ENCODE results near the gene PTPRN. TPM values are rescaled to one million over a fixed set of nuclear protein-coding genes. Genes with fewer than 3 reads are reported as not detected.

Gene PTPRN
- polyA plus RNA-seq, 2 of the 4 experiments (the other 2 are of a cell fraction): 0.44 to 1.1 TPM

- TF ChIP-seq REST (IDR thresholded peaks at IDR 0.05): no peak
- no peak for TF ChIP-seq ZSCAN20 (CRISPR knock-in tag; IDR thresholded peaks at IDR 0.05)
- TF ChIP-seq FOSB (CRISPR knock-in tag; IDR thresholded peaks at IDR 0.05): no peak
- TF ChIP-seq CTCF (IDR thresholded peaks at IDR 0.05): peak; percentile 86
- TF ChIP-seq NFE2L2 (conservative IDR thresholded peaks at IDR 0.05; ENCODE audit: low read length): no peak
- no peak for TF ChIP-seq PBX3 (IDR thresholded peaks at IDR 0.05)
- no peak for TF ChIP-seq HOXB13 (CRISPR knock-in tag; IDR thresholded peaks at IDR 0.05; ENCODE audit: low read depth)
- TF ChIP-seq SREBF2 (IDR thresholded peaks at IDR 0.05): no peak
- TF ChIP-seq MAFK (IDR thresholded peaks at IDR 0.05; ENCODE audit: partially characterized antibody): no peak
- no peak for TF ChIP-seq EHF (CRISPR knock-in tag; IDR thresholded peaks at IDR 0.05)
- peak; percentile 73 for TF ChIP-seq RAD21 (conservative IDR thresholded peaks at IDR 0.05 in 1 of 2, IDR thresholded peaks at IDR 0.05 in 1 of 2)
- TF ChIP-seq SMC3 (IDR thresholded peaks at IDR 0.05): peak; percentile 66
- TF ChIP-seq HOXB5 (CRISPR knock-in tag; IDR thresholded peaks at IDR 0.05): peak; percentile 12; the same call in 1 of the 2 replicates
- TF ChIP-seq CBX2 (IDR thresholded peaks at IDR 0.05; ENCODE audit: borderline replicate concordance, low read depth): no peak
- no peak for TF ChIP-seq NR3C1 (IDR thresholded peaks at IDR 0.05)
- no peak for TF ChIP-seq RFX5 (IDR thresholded peaks at IDR 0.05)
- no peak for TF ChIP-seq MAZ (IDR thresholded peaks at IDR 0.05; ENCODE audit: borderline replicate concordance, low read depth, low read length)
- TF ChIP-seq ELK1 (IDR thresholded peaks at IDR 0.05; ENCODE audit: low read depth, low read length): no peak
- no peak for TF ChIP-seq ZNF302 (CRISPR knock-in tag; IDR thresholded peaks at IDR 0.05)
Measured at GRCh38 chr2:219277703-219278654, 31.2 kb downstream of the PTPRN start (continued).
